Common myeloid progenitor, CD34-positive (primary cell): ENCODE measurements around the gene C1RL. TPM values are rescaled to one million over a fixed set of nuclear protein-coding genes. Genes with fewer than 3 reads are reported as not detected.
A peak's percentile ranks its signal among the peaks of the same experiment; 100 is the strongest.

Experiments used
- CTCF ChIA-PET: fragments of 350-600 bp; sonication (Branson Sonifier 250); formaldehyde crosslinking; loops from one replicate; lab custom pipeline; 2021; ENCODE audit warnings: antibody characterized with exemption; lab: Charles Lee
- POLR2A ChIA-PET: fragments of 350-600 bp; sonication (Branson Sonifier 250); formaldehyde crosslinking; loops from one replicate; lab custom pipeline; 2021; ENCODE audit warnings: antibody characterized with exemption; lab: Charles Lee
- DNase-seq, 3 donors: peaks; one replicate each; pipeline versions ENCODE4 v3.0.0 to v3.0.0-alpha.2; 2013
- H3K27ac ChIP-seq, 2 experiments: 1 replicate in 1 of 2; 2 replicates in 1 of 2; pipeline ENCODE4 v1.7.0; 2013; ENCODE audit warnings: inconsistent platforms in 2 of 2, low read length in 2 of 2, mild to moderate bottlenecking in 2 of 2, low read depth in 1 of 2, moderate library complexity in 1 of 2; ENCODE audit not compliant: severe bottlenecking in 2 of 2, insufficient read depth in 1 of 2, poor library complexity in 1 of 2
- H3K27me3 ChIP-seq, 5 experiments: replicated peaks in 2 of 5; 1 replicate in 3 of 5; 2 replicates in 2 of 5; pipeline versions ENCODE4 v1.6.1 to v1.7.0; 2013; ENCODE audit warnings: low read length in 4 of 5, mild to moderate bottlenecking in 2 of 5, moderate library complexity in 2 of 5, inconsistent platforms in 1 of 5; ENCODE audit not compliant: insufficient read depth in 5 of 5, control insufficient read depth in 4 of 5
- H3K36me3 ChIP-seq, 4 experiments: 1 replicate in 2 of 4; 2 replicates in 2 of 4; pipeline versions ENCODE4 v1.6.1 to v1.7.0; 2013; ENCODE audit warnings: low read length in 3 of 4, control low read depth in 1 of 4, mild to moderate bottlenecking in 1 of 4; ENCODE audit not compliant: control insufficient read depth in 4 of 4, insufficient read depth in 4 of 4
- H3K4me1 ChIP-seq, 4 experiments: 1 replicate in 3 of 4; 2 replicates in 1 of 4; pipeline versions ENCODE4 v1.6.1 to v1.7.1; 2013; ENCODE audit warnings: low read length in 3 of 4, mild to moderate bottlenecking in 3 of 4, control low read depth in 1 of 4, inconsistent platforms in 1 of 4, moderate library complexity in 1 of 4; ENCODE audit not compliant: control insufficient read depth in 4 of 4, insufficient read depth in 4 of 4; ENCODE audit errors: control extremely low read depth in 1 of 4
- H3K4me3 ChIP-seq, 7 experiments: 1 replicate in 4 of 7; 2 replicates in 3 of 7; pipeline versions ENCODE4 v1.5.1 to v1.7.0; 2013; ENCODE audit warnings: mild to moderate bottlenecking in 7 of 7, low read length in 6 of 7, moderate library complexity in 6 of 7, inconsistent platforms in 2 of 7, low read depth in 2 of 7, control low read depth in 1 of 7; ENCODE audit not compliant: insufficient read depth in 4 of 7, control insufficient read depth in 1 of 7; ENCODE audit errors: extremely low read depth in 1 of 7
- H3K9me3 ChIP-seq, 5 experiments: 1 replicate in 4 of 5; 2 replicates in 1 of 5; pipeline versions ENCODE4 v1.6.1 to v1.7.1; 2013; ENCODE audit warnings: low read length in 4 of 5, mild to moderate bottlenecking in 2 of 5, inconsistent platforms in 1 of 5, low read depth in 1 of 5, moderate library complexity in 1 of 5; ENCODE audit not compliant: control insufficient read depth in 4 of 5, insufficient read depth in 2 of 5; ENCODE audit errors: control extremely low read depth in 1 of 5
- WGBS: methylation state at CpG from one replicate; pipeline ENCODE4 v1.1.5; 2013; ENCODE audit not compliant: insufficient coverage; 5-methylcytosine and 5-hydroxymethylcytosine counted together
- polyA plus RNA-seq: library from polyadenylated mRNA; unstranded; fragments of 120-200 nt; gene quantifications from one replicate; pipeline ENCODE4 v1.2.1, GENCODE V29; 2013

C1RL gene
- 43.6 TPM for polyA plus RNA-seq

- peak within 1 kb of the TSS; percentile 86 to 89 for H3K27ac ChIP-seq
- POLR2A ChIA-PET = interaction anchor here (1.2 to 2.9 kb wide), 3 partner anchors 41 to 237 kb away, joined by 3 to 13 read pairs (median 9); partner anchors contain the start of genes C12orf57 and RNU7-1
- peaks cover 0 to 25% (median 21%) of the 10 kb centered on the region in 4 experiments for H3K4me1 ChIP-seq
Measured at GRCh38 chr12:7108796-7109571, at the start of gene C1RL. Gene C1RL (minus strand): TSS chr12:7109214. CDS start chr12:7109180, 34 bp downstream.

GRCh38 chr12:7157391-7157790 lies 48.4 kb upstream of the C1RL start:
- Histone ChIP-seq H3K4me1 (peaks cover 0 to under 1% (median 0%) of the 10 kb centered on the region in 4 experiments), H3K36me3 (peaks cover 4 to 50% (median 32%) of the 10 kb centered on the region in 4 experiments), H3K4me3 (no peak overlapping the region), H3K27me3 (peaks cover 0 to 3% (median 0%) of the 10 kb centered on the region in 5 experiments), H3K27ac (no peak overlapping the region), H3K9me3 (no peaks in the 10 kb centered on the region)
- no peak for DNase-seq
- CTCF ChIA-PET = interaction anchor here (7.1 kb wide), 1 partner anchor 13 kb away, joined by 49 read pairs; no protein-coding TSS in a partner anchor
- POLR2A ChIA-PET = no interaction called here
- 95% methylated on average over 17 of the region's 17 CpGs for WGBS

More at GRCh38 chr12:7108796-7109571, at the start of gene C1RL:
- WGBS = 0% methylated on average over 13 of the region's 23 CpGs
- peaks cover 3 to 27% (median 14%) of the 10 kb centered on the region in 4 experiments for H3K36me3 ChIP-seq
- peak within 1 kb of the TSS; percentile 64 to 96 (median 81) for H3K4me3 ChIP-seq
- no peaks in the 10 kb centered on the region for H3K27me3 ChIP-seq
- CTCF ChIA-PET = interaction anchor here (0.6 to 7.5 kb wide), 33 partner anchors 10 to 240 kb away, joined by 3 to 55 read pairs (median 4); partner anchors contain the start of genes C12orf57, C1R, LPCAT3 and LRRC23
- DNase-seq = peak; percentile 66 to 75 (median 73)
- H3K9me3 ChIP-seq = peaks cover 0 to 5% (median 0%) of the 10 kb centered on the region in 5 experiments

GRCh38 chr12:7156259-7157197 lies 47.5 kb upstream of the C1RL start:
- ChIA-PET POLR2A (no interaction called here), CTCF (interaction anchor here (7.1 kb wide), 1 partner anchor 12 kb away, joined by 49 read pairs; no protein-coding TSS in a partner anchor)
- Histone ChIP-seq H3K4me3 (no peak overlapping the region), H3K9me3 (no peaks in the 10 kb centered on the region), H3K27ac (no peak overlapping the region), H3K27me3 (no peaks in the 10 kb centered on the region), H3K4me1 (no peaks in the 10 kb centered on the region), H3K36me3 (peaks cover 4 to 50% (median 37%) of the 10 kb centered on the region in 4 experiments)
- WGBS = 93% methylated on average over 14 of the region's 24 CpGs
- DNase-seq = no peak

GRCh38 chr12:7155471-7156034 lies 46.5 kb upstream of the C1RL start:
- 99% methylated on average over 8 of the region's 8 CpGs for WGBS
- Histone ChIP-seq H3K9me3 (no peaks in the 10 kb centered on the region), H3K4me1 (no peaks in the 10 kb centered on the region), H3K27me3 (no peaks in the 10 kb centered on the region), H3K27ac (no peak overlapping the region), H3K4me3 (no peak overlapping the region), H3K36me3 (peaks cover 9 to 60% (median 46%) of the 10 kb centered on the region in 4 experiments)
- DNase-seq = no peak
- ChIA-PET POLR2A (interaction anchor here (0.5 kb wide), 1 partner anchor 37 kb away, joined by 3 read pairs; no protein-coding TSS in a partner anchor), CTCF (interaction anchor here (1.3 to 7.1 kb wide), 4 partner anchors 7 to 31 kb away, joined by 3 to 49 read pairs (median 4); no protein-coding TSS in a partner anchor)

GRCh38 chr12:7154901-7155470 lies 46.0 kb upstream of the C1RL start:
- Histone ChIP-seq H3K9me3 (no peaks in the 10 kb centered on the region), H3K4me3 (no peak overlapping the region), H3K36me3 (peaks cover 13 to 66% (median 51%) of the 10 kb centered on the region in 4 experiments), H3K27ac (no peak overlapping the region), H3K4me1 (no peaks in the 10 kb centered on the region), H3K27me3 (no peaks in the 10 kb centered on the region)
- ChIA-PET CTCF (interaction anchor here (1.3 to 7.1 kb wide), 5 partner anchors 7 to 30 kb away, joined by 3 to 49 read pairs (median 5); no protein-coding TSS in a partner anchor), POLR2A (interaction anchor here (0.5 kb wide), 1 partner anchor 38 kb away, joined by 3 read pairs; no protein-coding TSS in a partner anchor)
- WGBS = 96% methylated on average over 10 of the region's 12 CpGs
- DNase-seq = no peak

- WGBS = 100% methylated on average over 6 of the region's 6 CpGs
- ChIA-PET POLR2A (no interaction called here), CTCF (interaction anchor here (0.6 to 7.1 kb wide), 5 partner anchors 8 to 753 kb away, joined by 3 to 49 read pairs (median 4); no protein-coding TSS in a partner anchor)
- H3K9me3 ChIP-seq = no peaks in the 10 kb centered on the region
- no peaks in the 10 kb centered on the region for H3K27me3 ChIP-seq
- H3K4me1 ChIP-seq = no peaks in the 10 kb centered on the region
- no peak overlapping the region for H3K27ac ChIP-seq
- no peak for DNase-seq
- H3K4me3 ChIP-seq = no peak overlapping the region
- peaks cover 15 to 75% (median 59%) of the 10 kb centered on the region in 4 experiments for H3K36me3 ChIP-seq
Measured at GRCh38 chr12:7154042-7154441, 45.0 kb upstream of the C1RL start.
